IMR-90 (cell line): ENCODE measurements around the gene PIP4K2B. TPM values are rescaled to one million over a fixed set of nuclear protein-coding genes. Genes with fewer than 3 reads are reported as not detected.

ENCODE experiments used
- ATAC-seq: fragments of 200-7000 bp; cut with Tn5 transposase; 2 replicates; pipeline ENCODE4 v1.9.1; 2020; ENCODE audit warnings: low read depth, mild to moderate bottlenecking, moderate library complexity
- BruUV-seq: library from RNA; stranded (reverse); fragments of 400-500 nt; replicated peaks from 2 replicates; lab custom pipeline; 2021; lab: Mats Ljungman, UMichigan
- CTCF ChIA-PET: fragments of 300-600 bp; formaldehyde crosslinking; extraction: SDS; loops from one replicate; lab custom pipeline; 2021; ENCODE audit warnings: antibody characterized with exemption; lab: Yijun Ruan, JAX
- POLR2A ChIA-PET: fragments of 300-600 bp; sonication (Branson Sonifier 250); formaldehyde crosslinking; loops from one replicate; lab custom pipeline; 2022; ENCODE audit warnings: antibody characterized with exemption; ENCODE audit not compliant: unreplicated experiment; lab: Charles Lee
- DNase-seq: peaks from one replicate; pipeline ENCODE4 v3.0.0; 2013
- H2AFZ ChIP-seq: replicated peaks from 2 replicates; pipeline ENCODE3; 2013; ENCODE audit warnings: low read length, mild to moderate bottlenecking; ENCODE audit not compliant: poor library complexity
- H2AK5ac ChIP-seq: 2 replicates; pipeline ENCODE4 v1.6.1; 2013; ENCODE audit warnings: low read depth, low read length, inconsistent platforms
- H2AK9ac ChIP-seq: replicated peaks from 2 replicates; pipeline ENCODE3; 2013; ENCODE audit warnings: mild to moderate bottlenecking, low read depth, low read length, moderate library complexity; ENCODE audit not compliant: poor library complexity
- H2BK120ac ChIP-seq: 2 replicates; pipeline ENCODE4 v1.6.1; 2013; ENCODE audit warnings: low read depth, low read length, inconsistent platforms
- H2BK15ac ChIP-seq: 3 replicates; pipeline ENCODE4 v1.6.1; 2013; ENCODE audit warnings: low read depth, low read length, inconsistent platforms
- H2BK20ac ChIP-seq: 2 replicates; pipeline ENCODE4 v1.6.1; 2013; ENCODE audit warnings: low read depth, mild to moderate bottlenecking, inconsistent platforms, low read length, moderate library complexity
- H2BK5ac ChIP-seq: 2 replicates; pipeline ENCODE4 v1.6.1; 2013; ENCODE audit warnings: mild to moderate bottlenecking, low read depth, low read length, inconsistent platforms; ENCODE audit not compliant: poor library complexity, severe bottlenecking
- H3K14ac ChIP-seq: replicated peaks from 2 replicates; pipeline ENCODE4 v1.6.1; 2013; ENCODE audit warnings: low read depth, low read length, inconsistent platforms
- H3K18ac ChIP-seq: 2 replicates; pipeline ENCODE4 v1.6.1; 2013; ENCODE audit warnings: low read depth, low read length, control low read depth
- H3K23ac ChIP-seq: 2 replicates; pipeline ENCODE4 v1.6.1; 2013; ENCODE audit warnings: low read depth, low read length, inconsistent platforms
- H3K27ac ChIP-seq: 2 replicates; pipeline ENCODE4 v1.5.1; 2013; ENCODE audit warnings: mild to moderate bottlenecking, control low read depth, low read length; ENCODE audit not compliant: insufficient read depth
- H3K27me3 ChIP-seq: 2 replicates; pipeline ENCODE4 v1.6.1; 2013; ENCODE audit warnings: low read length; ENCODE audit not compliant: control insufficient read depth, insufficient read depth
- H3K36me3 ChIP-seq: 2 replicates; pipeline ENCODE4 v1.6.1; 2013; ENCODE audit warnings: low read length, mixed read lengths; ENCODE audit not compliant: control insufficient read depth, insufficient read depth
- H3K4ac ChIP-seq: 2 replicates; pipeline ENCODE4 v1.6.1; 2013; ENCODE audit warnings: low read depth, low read length, inconsistent platforms
- H3K4me1 ChIP-seq: 2 replicates; pipeline ENCODE4 v1.6.1; 2013; ENCODE audit warnings: low read length, mixed read lengths; ENCODE audit not compliant: control insufficient read depth, insufficient read depth
- H3K4me2 ChIP-seq: 2 replicates; pipeline ENCODE4 v1.6.1; 2013; ENCODE audit warnings: low read depth, mild to moderate bottlenecking, control low read depth, low read length, moderate library complexity
- H3K4me3 ChIP-seq: 2 replicates; pipeline ENCODE4 v1.5.1; 2013; ENCODE audit warnings: low read depth, mild to moderate bottlenecking, control low read depth, low read length, moderate library complexity; ENCODE audit not compliant: insufficient read depth
- H3K56ac ChIP-seq: 2 replicates; pipeline ENCODE4 v1.6.1; 2013; ENCODE audit warnings: low read length, inconsistent platforms; ENCODE audit not compliant: insufficient read depth; ENCODE audit errors: extremely low read depth
- H3K79me1 ChIP-seq, 2 experiments: 2 replicates each; pipeline ENCODE4 v1.6.1; 2013; ENCODE audit warnings: low read length in 2 of 2, inconsistent platforms in 1 of 2, low read depth in 1 of 2
- H3K9ac ChIP-seq: 2 replicates; pipeline ENCODE4 v1.6.1; 2013; ENCODE audit warnings: low read depth, low read length, control low read depth
- H3K9me1 ChIP-seq: 2 replicates; pipeline ENCODE4 v1.6.1; 2013; ENCODE audit warnings: low read length, inconsistent platforms; ENCODE audit not compliant: insufficient read depth
- H3K9me3 ChIP-seq: 2 replicates; pipeline ENCODE4 v1.6.1; 2013; ENCODE audit warnings: low read length; ENCODE audit not compliant: control insufficient read depth, insufficient read depth
- H4K20me1 ChIP-seq: 2 replicates; pipeline ENCODE4 v1.6.1; 2013; ENCODE audit warnings: low read length, inconsistent platforms; ENCODE audit not compliant: insufficient read depth
- H4K5ac ChIP-seq: 2 replicates; pipeline ENCODE4 v1.6.1; 2013; ENCODE audit warnings: mild to moderate bottlenecking, low read depth, low read length, control low read depth
- H4K8ac ChIP-seq, 2 experiments: 2 replicates each; pipeline ENCODE4 v1.6.1; 2013; ENCODE audit warnings: low read depth in 2 of 2, low read length in 2 of 2, control low read depth in 1 of 2, inconsistent platforms in 1 of 2
- H4K91ac ChIP-seq: 2 replicates; pipeline ENCODE4 v1.6.1; 2013; ENCODE audit warnings: low read depth, low read length, inconsistent platforms; ENCODE audit not compliant: insufficient read depth
- BHLHE40 ChIP-seq: fragments of 150-350 bp; IDR thresholded peaks from 2 replicates; pipeline ENCODE4 v1.6.1; 2016; ENCODE audit warnings: mild to moderate bottlenecking, low read depth, low read length
- CHD1 ChIP-seq: IDR thresholded peaks from 2 replicates; pipeline ENCODE4 v1.6.1; 2012; ENCODE audit warnings: low read depth, low read length, improper control_type of control experiment
- ELK1 ChIP-seq: fragments of 150-350 bp; IDR thresholded peaks from 2 replicates; pipeline ENCODE4 v1.6.1; 2016; ENCODE audit warnings: low read depth, mild to moderate bottlenecking, low read length, moderate library complexity, borderline replicate concordance
- FOS ChIP-seq: fragments of 150-350 bp; IDR thresholded peaks from 2 replicates; pipeline ENCODE4 v1.6.1; 2016; ENCODE audit warnings: low read depth, low read length
- MAZ ChIP-seq: IDR thresholded peaks from 2 replicates; pipeline ENCODE4 v1.6.1; 2012; ENCODE audit warnings: low read depth, mild to moderate bottlenecking, low read length, improper control_type of control experiment, moderate library complexity, borderline replicate concordance
- MXI1 ChIP-seq: IDR thresholded peaks from 2 replicates; pipeline ENCODE4 v1.6.1; 2012; ENCODE audit warnings: low read depth, mild to moderate bottlenecking, low read length, moderate library complexity, borderline replicate concordance
- NFE2L2 ChIP-seq: fragments of 150-350 bp; IDR thresholded peaks from 2 replicates; pipeline ENCODE4 v1.6.1; 2016; ENCODE audit warnings: low read depth, mild to moderate bottlenecking, low read length
- POLR2A ChIP-seq: IDR thresholded peaks from 2 replicates; pipeline ENCODE4 v1.6.1; 2012; ENCODE audit warnings: mild to moderate bottlenecking, low read depth, low read length
- RAD21 ChIP-seq: IDR thresholded peaks from 2 replicates; pipeline ENCODE4 v1.6.1; 2012; ENCODE audit warnings: low read length, improper control_type of control experiment
- RCOR1 ChIP-seq: IDR thresholded peaks from 2 replicates; pipeline ENCODE4 v1.6.1; 2012; ENCODE audit warnings: mild to moderate bottlenecking, low read length, improper control_type of control experiment; ENCODE audit not compliant: insufficient replicate concordance
- RFX5 ChIP-seq: IDR thresholded peaks from 2 replicates; pipeline ENCODE4 v1.8.0; 2012; ENCODE audit warnings: low read depth, mild to moderate bottlenecking, low read length, moderate library complexity
- SMC3 ChIP-seq: fragments of 150-350 bp; IDR thresholded peaks from 2 replicates; pipeline ENCODE4 v1.6.1; 2016; ENCODE audit warnings: low read depth, mild to moderate bottlenecking, antibody characterized with exemption, low read length, moderate library complexity
- WGBS, 2 experiments: methylation state at CpG; one replicate each; pipeline versions ENCODE4 v1.1.5 to v1.1.7; 2013; ENCODE audit warnings: missing lambda C conversion rate in 2 of 2; ENCODE audit not compliant: insufficient read length in 1 of 2; ENCODE audit errors: extremely low coverage in 2 of 2; 5-methylcytosine and 5-hydroxymethylcytosine counted together
- dilution Hi-C: fragments of 300-500 bp; cut with HindIII; formaldehyde crosslinking; loops from one replicate; pipeline ENCODE4 v1.14.3; 2018; ENCODE audit warnings: low sequenced_read_pairs; ENCODE audit not compliant: unreplicated experiment
- in situ Hi-C: fragments of 300-500 bp; cut with MboI; formaldehyde crosslinking; loops from 3 replicates; pipeline ENCODE4 v1.14.3; 2019; ENCODE audit warnings: low sequenced_read_pairs, inconsistent platforms, mixed read lengths
- intact Hi-C: fragments of 100-400 bp; cut with micrococcal nuclease; formaldehyde crosslinking; loops from 2 replicates; pipeline ENCODE4 v1.10.0; 2022
- polyA plus RNA-seq, 3 experiments: library from polyadenylated mRNA; depleted of rRNA; stranded (reverse); fragments of >200 nt; gene quantifications; 2 replicates each; pipeline ENCODE4 v1.2.3, GENCODE V29; 2012; ENCODE audit warnings: low replicate concordance in 1 of 3
- total RNA-seq: library from RNA; depleted of rRNA; stranded (reverse); fragments of >200 nt; gene quantifications from 2 replicates; pipeline ENCODE4 v1.2.3, GENCODE V29; 2012

The PIP4K2B gene
- total and polyA plus RNA-seq, 2 of the 4 experiments (the other 2 are of a cell fraction) = 40.0 to 40.2 TPM

GRCh38 chr17:38735161-38735997, 64.0 kb downstream of the PIP4K2B start (continued):
- no peak for TF ChIP-seq BHLHE40
- TF ChIP-seq RFX5 = no peak

- dilution Hi-C loops = no loop called here
- POLR2A ChIA-PET = no interaction called here
- no peak for TF ChIP-seq POLR2A
- no peak for TF ChIP-seq NFE2L2
- TF ChIP-seq RCOR1 = no peak
- no peak for TF ChIP-seq MAZ
- no peak for TF ChIP-seq RFX5
- TF ChIP-seq ELK1 = no peak
- TF ChIP-seq RAD21 = no peak
- TF ChIP-seq MXI1 = no peak
- TF ChIP-seq FOS = no peak
- TF ChIP-seq CHD1 = no peak
- TF ChIP-seq BHLHE40 = no peak
- TF ChIP-seq SMC3 = no peak
Observed at GRCh38 chr17:38733982-38734973, 65.1 kb downstream of the PIP4K2B start.

More at GRCh38 chr17:38733982-38734973, 65.1 kb downstream of the PIP4K2B start:
- Histone ChIP-seq H3K18ac (no peak overlapping the region), H4K5ac (no peak overlapping the region), H2BK120ac (no peak overlapping the region), H2BK20ac (no peak overlapping the region), H2AFZ (no peak overlapping the region), H3K56ac (no peak overlapping the region), H3K27ac (no peak overlapping the region), H3K4ac (no peak overlapping the region), H2AK5ac (no peak overlapping the region), H3K9me1 (0 out of 2 replicates have a peak, but pooled peaks cover 3% of the 10 kb centered on the region), H3K4me3 (no peak overlapping the region), H4K8ac (no peak overlapping the region), H3K23ac (no peak overlapping the region), H3K14ac (no peak overlapping the region), H3K9ac (no peak overlapping the region), H3K36me3 (peaks cover 49% of the 10 kb centered on the region), H3K27me3 (no peaks in the 10 kb centered on the region), H3K4me1 (peaks cover 15% of the 10 kb centered on the region), H4K91ac (no peak overlapping the region), H2AK9ac (peak overlapping the region; percentile 48), H4K20me1 (peaks cover 43% of the 10 kb centered on the region), H3K9me3 (no peaks in the 10 kb centered on the region), H3K4me2 (no peak overlapping the region), H2BK15ac (no peak overlapping the region), H2BK5ac (no peak overlapping the region), H3K79me1 (peaks cover 8 to 75% of the 10 kb centered on the region in 2 experiments; a peak in 3 of 4 replicates)
- no TSS peak for BruUV-seq
- no CpG with 5 or more reads among the region's 15 CpGs for WGBS, 2 experiments
- DNase-seq = no peak
- intact Hi-C loops = loop anchor here (2.0 kb wide), 1 partner anchor 57 kb away; no protein-coding TSS in a partner anchor
- ATAC-seq = no peak
- CTCF ChIA-PET = interaction anchor here (3.0 kb wide), 1 partner anchor 58 kb away, joined by 8 read pairs; no protein-coding TSS in a partner anchor
- in situ Hi-C loops = loop anchor here (5.0 kb wide), 1 partner anchor 57 kb away; no protein-coding TSS in a partner anchor
